Memory B cell (primary cell): ENCODE measurements around the gene PTPN1.
"Not testable (repeated sequence)": the region's sequence is repeated elsewhere in the genome, so short reads cannot be mapped to it uniquely, and the experiment has no call there.

Experiments
- ATAC-seq: fragments of 150-1000 bp; cut with Tn5 transposase; 2 replicates; pipeline ENCODE4 v1.10.0; 2021; ENCODE audit warnings: low read depth, mild to moderate bottlenecking, moderate library complexity
- DNase-seq, 2 donors: peaks; one replicate each; pipeline ENCODE4 v3.0.0; 2022; ENCODE audit warnings: low spot score in 2 of 2
- H3K27ac Mint-ChIP-seq: one replicate; pipeline ENCODE4 v1.8.0; 2022; ENCODE audit warnings: mild to moderate bottlenecking, moderate library complexity, mixed read lengths
- H3K27me3 Mint-ChIP-seq: one replicate; pipeline ENCODE4 v1.8.0; 2022; ENCODE audit warnings: mixed read lengths
- H3K36me3 Mint-ChIP-seq: one replicate; pipeline ENCODE4 v1.8.0; 2022; ENCODE audit warnings: mild to moderate bottlenecking, mixed read lengths
- H3K4me1 Mint-ChIP-seq: one replicate; pipeline ENCODE4 v1.8.0; 2022; ENCODE audit warnings: mixed read lengths
- H3K4me3 Mint-ChIP-seq: one replicate; pipeline ENCODE4 v1.8.0; 2022; ENCODE audit warnings: mild to moderate bottlenecking, moderate library complexity, mixed read lengths
- H3K9me3 Mint-ChIP-seq: one replicate; pipeline ENCODE4 v1.8.0; 2022; ENCODE audit warnings: mixed read lengths

The PTPN1 gene

GRCh38 chr20:50618537-50618936 is 108.4 kb downstream of the PTPN1 start:
- H3K27ac Mint-ChIP-seq = no peak overlapping the region
- peaks cover 3% of the 10 kb centered on the region for H3K36me3 Mint-ChIP-seq
- no peaks in the 10 kb centered on the region for H3K4me1 Mint-ChIP-seq
- DNase-seq (no peak), ATAC-seq (no peak)
- H3K27me3 Mint-ChIP-seq = peaks cover 3% of the 10 kb centered on the region
- H3K9me3 Mint-ChIP-seq = no peaks in the 10 kb centered on the region
- H3K4me3 Mint-ChIP-seq = no peak overlapping the region

- ATAC-seq, H3K4me1 Mint-ChIP-seq, H3K4me3 Mint-ChIP-seq, DNase-seq, H3K27me3 Mint-ChIP-seq, H3K9me3 Mint-ChIP-seq, H3K36me3 Mint-ChIP-seq, H3K27ac Mint-ChIP-seq: not testable (repeated sequence)
These were observed 110.3 kb downstream of the PTPN1 start for GRCh38 chr20:50620459-50620858.

GRCh38 chr20:50621068-50621665 is 111.0 kb downstream of the PTPN1 start:
- no peak overlapping the region for H3K4me3 Mint-ChIP-seq
- no peak for DNase-seq

GRCh38 chr20:50624351-50625016 is 114.3 kb downstream of the PTPN1 start:
- ATAC-seq = no peak
- Mint-ChIP-seq H3K27me3 (peaks cover 18% of the 10 kb centered on the region), H3K4me1 (peaks cover 4% of the 10 kb centered on the region), H3K27ac (no peak overlapping the region), H3K36me3 (peaks cover 3% of the 10 kb centered on the region), H3K9me3 (no peaks in the 10 kb centered on the region), H3K4me3 (no peak overlapping the region)
- no peak for DNase-seq

More at GRCh38 chr20:50621068-50621665, 111.0 kb downstream of the PTPN1 start:
- Mint-ChIP-seq H3K27ac (no peak overlapping the region), H3K27me3 (peaks cover 9% of the 10 kb centered on the region), H3K4me1 (no peaks in the 10 kb centered on the region), H3K36me3 (peaks cover 3% of the 10 kb centered on the region), H3K9me3 (no peaks in the 10 kb centered on the region)
- ATAC-seq = no peak

GRCh38 chr20:50625986-50626677 is 115.9 kb downstream of the PTPN1 start:
- no peak for DNase-seq
- Mint-ChIP-seq H3K4me3 (no peak overlapping the region), H3K4me1 (peaks cover 4% of the 10 kb centered on the region), H3K36me3 (no peaks in the 10 kb centered on the region), H3K27ac (no peak overlapping the region), H3K27me3 (peaks cover 17% of the 10 kb centered on the region), H3K9me3 (no peaks in the 10 kb centered on the region)
- no peak for ATAC-seq

GRCh38 chr20:50627747-50628146 is 117.6 kb downstream of the PTPN1 start:
- no peak overlapping the region for H3K27ac Mint-ChIP-seq
- no peaks in the 10 kb centered on the region for H3K9me3 Mint-ChIP-seq
- ATAC-seq (no peak), DNase-seq (no peak)
- H3K36me3 Mint-ChIP-seq = no peaks in the 10 kb centered on the region
- peaks cover 17% of the 10 kb centered on the region for H3K27me3 Mint-ChIP-seq
- peaks cover 4% of the 10 kb centered on the region for H3K4me1 Mint-ChIP-seq
- H3K4me3 Mint-ChIP-seq = no peak overlapping the region

GRCh38 chr20:50628332-50628731 is 118.1 kb downstream of the PTPN1 start:
- no peaks in the 10 kb centered on the region for H3K36me3 Mint-ChIP-seq
- no peak overlapping the region for H3K4me3 Mint-ChIP-seq
- H3K27ac Mint-ChIP-seq = no peak overlapping the region
- H3K4me1 Mint-ChIP-seq = peaks cover 4% of the 10 kb centered on the region
- no peak for ATAC-seq
- DNase-seq = no peak
- no peaks in the 10 kb centered on the region for H3K9me3 Mint-ChIP-seq
- peaks cover 17% of the 10 kb centered on the region for H3K27me3 Mint-ChIP-seq

- no peak for DNase-seq
- Mint-ChIP-seq H3K27ac (no peak overlapping the region), H3K4me1 (peaks cover 4% of the 10 kb centered on the region), H3K4me3 (no peak overlapping the region), H3K36me3 (no peaks in the 10 kb centered on the region), H3K27me3 (peaks cover 17% of the 10 kb centered on the region), H3K9me3 (no peaks in the 10 kb centered on the region)
- no peak for ATAC-seq
These were observed 118.9 kb downstream of the PTPN1 start for GRCh38 chr20:50628853-50629669.

- peaks cover 4% of the 10 kb centered on the region for H3K4me1 Mint-ChIP-seq
- ATAC-seq (no peak), DNase-seq (no peak)
- no peak overlapping the region for H3K4me3 Mint-ChIP-seq
- H3K27me3 Mint-ChIP-seq = peaks cover 21% of the 10 kb centered on the region
- H3K36me3 Mint-ChIP-seq = no peaks in the 10 kb centered on the region
- no peak overlapping the region for H3K27ac Mint-ChIP-seq
- no peaks in the 10 kb centered on the region for H3K9me3 Mint-ChIP-seq
These were observed 119.5 kb downstream of the PTPN1 start for GRCh38 chr20:50629670-50630045.

- DNase-seq (no peak), ATAC-seq (no peak)
- Mint-ChIP-seq H3K4me3 (no peak overlapping the region), H3K36me3 (no peaks in the 10 kb centered on the region), H3K4me1 (peaks cover 6% of the 10 kb centered on the region), H3K27ac (no peak overlapping the region), H3K27me3 (peaks cover 17% of the 10 kb centered on the region), H3K9me3 (no peaks in the 10 kb centered on the region)
These were observed 120.5 kb downstream of the PTPN1 start for GRCh38 chr20:50630578-50631263.

- Mint-ChIP-seq H3K36me3 (no peaks in the 10 kb centered on the region), H3K9me3 (no peaks in the 10 kb centered on the region), H3K27ac (no peak overlapping the region), H3K4me1 (peaks cover 6% of the 10 kb centered on the region), H3K27me3 (peaks cover 17% of the 10 kb centered on the region), H3K4me3 (no peak overlapping the region)
- DNase-seq (no peak), ATAC-seq (no peak)
These were observed 122.1 kb downstream of the PTPN1 start for GRCh38 chr20:50632236-50632635.

- ATAC-seq = no peak
- Mint-ChIP-seq H3K36me3 (no peaks in the 10 kb centered on the region), H3K4me3 (no peak overlapping the region)
These were observed 122.5 kb downstream of the PTPN1 start for GRCh38 chr20:50632701-50633100.

GRCh38 chr20:50633361-50633760 is 123.2 kb downstream of the PTPN1 start:
- Mint-ChIP-seq H3K4me3 (no peak overlapping the region), H3K9me3 (no peaks in the 10 kb centered on the region), H3K36me3 (no peaks in the 10 kb centered on the region), H3K27me3 (peaks cover 14% of the 10 kb centered on the region), H3K27ac (no peak overlapping the region), H3K4me1 (peaks cover 3% of the 10 kb centered on the region)
- no peak for ATAC-seq
- DNase-seq = no peak

More at GRCh38 chr20:50632701-50633100, 122.5 kb downstream of the PTPN1 start:
- DNase-seq = no peak
- Mint-ChIP-seq H3K9me3 (no peaks in the 10 kb centered on the region), H3K4me1 (peaks cover 6% of the 10 kb centered on the region), H3K27ac (no peak overlapping the region), H3K27me3 (peaks cover 18% of the 10 kb centered on the region)
